ENCODE data around the gene SNW1.

DNA sequence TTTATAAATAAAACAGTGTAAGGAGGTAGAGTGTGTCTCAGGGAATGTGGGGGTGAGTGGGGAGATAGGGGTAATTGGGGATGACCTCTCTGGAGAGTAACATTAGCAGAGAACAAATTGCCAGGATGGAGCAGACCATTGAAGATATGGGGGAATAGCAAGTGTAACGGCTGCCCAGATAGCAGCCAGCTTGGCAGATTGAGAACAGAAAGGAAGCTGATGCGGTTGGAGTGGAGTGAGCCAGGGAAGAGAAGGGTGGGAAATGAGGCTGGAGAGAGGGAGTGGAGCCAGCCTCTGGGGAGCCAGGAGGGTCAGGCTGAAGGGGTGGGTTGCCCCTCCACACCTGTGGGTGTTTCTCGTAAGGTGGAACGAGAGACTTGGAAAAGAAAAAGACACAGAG lies 33.4 kb upstream of the SNW1 start:
- TF ChIP-seq, protein P1, sequence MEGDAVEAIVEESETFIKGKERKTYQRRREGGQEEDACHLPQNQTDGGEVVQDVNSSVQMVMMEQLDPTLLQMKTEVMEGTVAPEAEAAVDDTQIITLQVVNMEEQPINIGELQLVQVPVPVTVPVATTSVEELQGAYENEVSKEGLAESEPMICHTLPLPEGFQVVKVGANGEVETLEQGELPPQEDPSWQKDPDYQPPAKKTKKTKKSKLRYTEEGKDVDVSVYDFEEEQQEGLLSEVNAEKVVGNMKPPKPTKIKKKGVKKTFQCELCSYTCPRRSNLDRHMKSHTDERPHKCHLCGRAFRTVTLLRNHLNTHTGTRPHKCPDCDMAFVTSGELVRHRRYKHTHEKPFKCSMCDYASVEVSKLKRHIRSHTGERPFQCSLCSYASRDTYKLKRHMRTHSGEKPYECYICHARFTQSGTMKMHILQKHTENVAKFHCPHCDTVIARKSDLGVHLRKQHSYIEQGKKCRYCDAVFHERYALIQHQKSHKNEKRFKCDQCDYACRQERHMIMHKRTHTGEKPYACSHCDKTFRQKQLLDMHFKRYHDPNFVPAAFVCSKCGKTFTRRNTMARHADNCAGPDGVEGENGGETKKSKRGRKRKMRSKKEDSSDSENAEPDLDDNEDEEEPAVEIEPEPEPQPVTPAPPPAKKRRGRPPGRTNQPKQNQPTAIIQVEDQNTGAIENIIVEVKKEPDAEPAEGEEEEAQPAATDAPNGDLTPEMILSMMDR (conservative IDR thresholded peaks at IDR 0.05; ENCODE audit: low read depth, low read length), result no peak
- TF ChIP-seq EZH2 (IDR thresholded peaks at IDR 0.05; ENCODE audit: borderline replicate concordance, low read depth, low read length, poor library complexity, severe bottlenecking), result no peak

Measured in A673 (cell line).